Stomach (tissue), 9 donors: ENCODE measurements around the gene STAT5A. TPM values are rescaled to one million over a fixed set of nuclear protein-coding genes. Genes with fewer than 3 reads are reported as not detected.

Experiments
- DNase-seq, 2 donors: peaks; one replicate each; pipeline versions ENCODE4 v3.0.0 to v3.0.0-alpha.2; 2013 to 2019
- H3K27ac ChIP-seq, 5 donors: fragments of 200-600 bp in 4 of 5; sonication (generic) in 4 of 5; one replicate each; pipeline ENCODE4 v1.5.1; 2013 to 2019; ENCODE audit warnings: mild to moderate bottlenecking in 1 of 5, moderate library complexity in 1 of 5
- H3K27me3 ChIP-seq, 3 donors: fragments of 200-600 bp; sonication (generic); one replicate each; pipeline ENCODE4 v1.5.1; 2017 to 2019; ENCODE audit warnings: mixed run types in 1 of 3
- H3K36me3 ChIP-seq, 4 donors: fragments of 200-600 bp; sonication (generic); 1 replicate in 3 of 4; 2 replicates in 1 of 4; pipeline ENCODE4 v1.5.1; 2016 to 2019
- H3K4me1 ChIP-seq, 4 donors: fragments of 200-600 bp; sonication (generic); one replicate each; pipeline ENCODE4 v1.5.1; 2016 to 2019
- H3K4me3 ChIP-seq, 4 donors: fragments of 200-600 bp; sonication (generic) in 3 of 4; one replicate each; pipeline ENCODE4 v1.5.1; 2016 to 2019; ENCODE audit warnings: mild to moderate bottlenecking in 1 of 4
- H3K9me3 ChIP-seq, 4 donors: fragments of 200-600 bp; sonication (generic); one replicate each; pipeline ENCODE4 v1.5.1; 2016 to 2019
- CTCF ChIP-seq, 7 experiments: fragments of 450-650 bp in 4 of 7; fragments of 200-600 bp in 3 of 7; sonication (generic) in 3 of 7; IDR thresholded peaks; one replicate each; pipeline ENCODE4 v1.5.1; 2016 to 2019; ENCODE audit warnings: antibody characterized with exemption in 7 of 7, control low read depth in 2 of 7, mild to moderate bottlenecking in 1 of 7
- EP300 ChIP-seq: sonication (generic); formaldehyde crosslinking; IDR thresholded peaks from one replicate; pipeline ENCODE4 v1.6.1; 2017; ENCODE audit warnings: antibody characterized with exemption
- POLR2A ChIP-seq, 4 donors: fragments of 450-650 bp; IDR thresholded peaks; one replicate each; pipeline ENCODE4 v1.6.1; 2016; ENCODE audit warnings: antibody characterized with exemption in 4 of 4, control low read depth in 2 of 4, mild to moderate bottlenecking in 1 of 4, moderate library complexity in 1 of 4
- POLR2AphosphoS5 ChIP-seq, 3 donors: sonication (generic); formaldehyde crosslinking; IDR thresholded peaks; one replicate each; pipeline ENCODE4 v1.6.1; 2016; ENCODE audit warnings: antibody characterized with exemption in 3 of 3
- WGBS, 5 donors: extraction: QIAGEN DNeasy Blood & Tissue Kit in 3 of 5; methylation state at CpG; one replicate each; pipeline versions ENCODE4 v1.1.5 to v1.1.7; 2013 to 2018; 5-methylcytosine and 5-hydroxymethylcytosine counted together
- intact Hi-C: fragments of 100-400 bp; cut with DNase I; formaldehyde crosslinking; loops from one replicate; pipeline ENCODE4 v1.15.1; 2023; ENCODE audit warnings: low total_unique reads
- polyA plus RNA-seq, 3 donors: library from polyadenylated mRNA; stranded (reverse); fragments of 200-250 nt; gene quantifications; one replicate each; pipeline ENCODE4 v1.2.3, GENCODE V29; 2013
- total RNA-seq, 5 donors: library from RNA; depleted of rRNA; stranded (reverse); fragments of >200 nt; gene quantifications; one replicate each; pipeline versions ENCODE4 v1.1.0 to v1.2.3, GENCODE V29; 2014 to 2016
- donor health status: healthy with polysubstance abuse.
- donor health status: Bipolar disorder and iron deficiency.
- donor health status: healthy.

The STAT5A gene
- total and polyA plus RNA-seq, 8 donors, result 9.6 to 81.7 (median 16.6) TPM

DNA sequence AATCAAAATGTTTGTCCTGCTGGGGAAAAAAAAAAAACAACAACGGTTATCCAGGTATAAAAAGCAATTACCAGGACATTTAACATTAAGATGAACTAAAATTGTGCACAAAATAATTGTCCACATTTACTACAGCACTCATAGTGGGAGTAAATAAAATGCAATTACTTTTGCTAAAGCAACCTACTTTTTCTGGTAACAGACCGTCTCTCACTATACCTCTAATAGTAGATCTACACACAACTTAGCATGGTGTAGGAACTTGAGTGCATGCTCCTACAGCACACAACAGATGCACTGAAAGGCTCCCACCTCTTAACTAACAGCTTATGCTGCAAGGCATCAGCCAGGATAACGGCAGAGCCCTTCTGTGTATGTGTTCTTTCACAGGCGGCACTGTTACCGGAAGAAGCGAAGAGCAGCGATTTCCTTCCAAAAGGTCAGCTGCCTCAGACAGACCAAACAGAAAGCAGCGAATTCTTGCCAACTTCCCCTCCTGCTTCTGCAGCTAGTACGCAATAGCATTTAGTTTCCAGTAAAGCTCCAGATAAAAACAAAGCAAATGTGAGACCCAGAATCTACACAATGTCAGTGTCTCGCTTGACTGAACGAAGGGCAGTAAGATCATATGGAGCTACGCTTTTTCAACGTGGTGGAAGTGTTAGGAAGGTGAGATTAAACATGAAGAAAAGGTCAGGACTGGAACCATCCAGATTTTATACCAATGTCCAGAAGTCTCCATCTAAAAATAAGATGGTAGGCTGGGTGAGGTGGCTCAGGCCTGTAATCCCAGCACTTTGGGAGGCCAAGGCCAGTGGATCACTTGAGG lies 39.7 kb upstream of the STAT5A start:
- no peaks in the 10 kb centered on the region for H3K36me3 ChIP-seq
- H3K27me3 ChIP-seq, result no peaks in the 10 kb centered on the region
- intact Hi-C loops, result no loop called here
- WGBS, 5 donors, result 6 to 33% (median 23%) methylated on average over 13 of the region's 13 CpGs
- peak; percentile 81 to 96 for DNase-seq
- peak overlapping the region; percentile 3 to 18 (median 10) for H3K4me3 ChIP-seq
- H3K9me3 ChIP-seq, result no peaks in the 10 kb centered on the region
- TF ChIP-seq POLR2AphosphoS5 (IDR thresholded peaks at IDR 0.05), result peak; percentile 81 to 95 (median 86)
- no peak for TF ChIP-seq CTCF (IDR thresholded peaks at IDR 0.05)
- TF ChIP-seq EP300, result peak; percentile 20
- no peak for TF ChIP-seq POLR2A (IDR thresholded peaks at IDR 0.05)
- H3K4me1 ChIP-seq, result peaks cover 21 to 72% (median 49%) of the 10 kb centered on the region in 4 donors
- H3K27ac ChIP-seq, result peak overlapping the region; percentile 82 to 95 (median 87)

- H3K4me3 ChIP-seq, result no peak overlapping the region
- peaks cover 24 to 83% (median 54%) of the 10 kb centered on the region in 4 donors for H3K4me1 ChIP-seq
- peak overlapping the region in 4 of 5 donors; percentile 82 to 95 (median 90) for H3K27ac ChIP-seq
- no peaks in the 10 kb centered on the region for H3K27me3 ChIP-seq
- H3K36me3 ChIP-seq, result no peaks in the 10 kb centered on the region
- WGBS, 5 donors, result 76 to 86% (median 82%) methylated on average over 13 to 14 of the region's 14 CpGs
- intact Hi-C loops, result no loop called here
- TF ChIP-seq CTCF (IDR thresholded peaks at IDR 0.05) (no peak), EP300 (no peak), POLR2A (IDR thresholded peaks at IDR 0.05) (no peak), POLR2AphosphoS5 (IDR thresholded peaks at IDR 0.05) (no peak)
- no peaks in the 10 kb centered on the region for H3K9me3 ChIP-seq
- DNase-seq, result peak in 1 of 2 donors; percentile 32
Measured at GRCh38 chr17:42249681-42250446, 38.4 kb upstream of the STAT5A start.

- H3K9me3 ChIP-seq, result no peaks in the 10 kb centered on the region
- H3K27ac ChIP-seq, result peak overlapping the region in 3 of 5 donors; percentile 7 to 95 (median 93)
- no peak overlapping the region for H3K4me3 ChIP-seq
- 46 to 67% (median 65%) methylated on average over 2 of the region's 2 CpGs for WGBS, 5 donors
- DNase-seq, result no peak
- peaks cover 32 to 92% (median 60%) of the 10 kb centered on the region in 4 donors for H3K4me1 ChIP-seq
- H3K36me3 ChIP-seq, result no peaks in the 10 kb centered on the region
- intact Hi-C loops, result no loop called here
- no peaks in the 10 kb centered on the region for H3K27me3 ChIP-seq
- TF ChIP-seq CTCF (IDR thresholded peaks at IDR 0.05) (peak in 1 of 7 experiments; percentile 18), POLR2AphosphoS5 (IDR thresholded peaks at IDR 0.05) (no peak)
Measured at GRCh38 chr17:42251115-42251514, 37.2 kb upstream of the STAT5A start.
